ENCODE data around the gene ARHGAP44.

GRCh38 chr17:12850996-12851395, 61.7 kb downstream of the ARHGAP44 start:
- TF ChIP-seq TCF7L2 (IDR thresholded peaks at IDR 0.05; ENCODE audit: low read depth, low read length) (no peak), CTCF (CRISPR knock-in tag; IDR thresholded peaks at IDR 0.05) (no peak), NR1H2 (CRISPR knock-in tag; IDR thresholded peaks at IDR 0.05; ENCODE audit: borderline replicate concordance, low read depth) (no peak), HMGXB3 (CRISPR knock-in tag; IDR thresholded peaks at IDR 0.05; ENCODE audit: borderline replicate concordance) (no peak), POGK (CRISPR knock-in tag; conservative IDR thresholded peaks at IDR 0.05) (no peak), ATF2 (CRISPR knock-in tag; IDR thresholded peaks at IDR 0.05) (no peak), ZNF317 (CRISPR knock-in tag; IDR thresholded peaks at IDR 0.05) (no peak), EP300 (IDR thresholded peaks at IDR 0.05; ENCODE audit: low read depth in 2 of 2, low read length in 2 of 2) (no peak), EP300 (CRISPR knock-in tag; IDR thresholded peaks at IDR 0.05; ENCODE audit: borderline replicate concordance) (no peak), ISX (CRISPR knock-in tag; conservative IDR thresholded peaks at IDR 0.05) (no peak), CC2D1A (CRISPR knock-in tag; IDR thresholded peaks at IDR 0.05) (no peak), FOXJ3 (CRISPR knock-in tag; IDR thresholded peaks at IDR 0.05; ENCODE audit: borderline replicate concordance) (no peak), CBX5 (CRISPR knock-in tag; IDR thresholded peaks at IDR 0.05; ENCODE audit: borderline replicate concordance) (no peak), CHD2 (IDR thresholded peaks at IDR 0.05; ENCODE audit: low read depth, low read length) (no peak), ZNF652 (CRISPR knock-in tag; IDR thresholded peaks at IDR 0.05; ENCODE audit: borderline replicate concordance, low read depth) (no peak)

Measured in HepG2 (cell line).